ENCODE results near the gene C19orf33. TPM values are rescaled to one million over a fixed set of nuclear protein-coding genes. Genes with fewer than 3 reads are reported as not detected.

Gene C19orf33
- polyA plus RNA-seq, 3 donors: 4.8 to 11.3 (median 10.0) TPM

GRCh38 chr19:38270587-38271167, 33.4 kb upstream of the C19orf33 start:
- no peak for DNase-seq (ENCODE audit: extremely low read depth in 1 of 11, low read depth in 9 of 11, low spot score in 4 of 11)

DNA sequence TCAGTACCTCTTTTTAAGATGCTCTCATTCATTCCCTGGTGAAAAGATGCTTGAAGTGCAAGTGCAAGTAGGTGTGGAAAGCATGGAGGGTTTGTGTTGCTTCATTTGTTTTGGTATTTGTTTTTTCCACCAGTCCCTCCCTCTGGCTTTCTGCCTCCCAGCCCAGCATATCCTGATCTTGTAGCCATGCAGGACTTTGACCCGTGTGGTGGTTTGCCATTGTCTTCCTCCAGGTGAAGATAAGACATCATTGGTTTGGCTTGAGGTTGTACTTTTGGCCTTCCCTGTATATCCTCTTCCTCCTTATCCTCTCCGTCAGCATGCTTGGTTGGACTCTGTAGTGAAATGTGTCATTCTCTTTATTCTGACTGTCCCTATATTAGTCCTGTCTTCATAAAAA, 30.6 kb upstream of the C19orf33 start:
- DNase-seq (ENCODE audit: extremely low read depth in 1 of 11, low read depth in 9 of 11, low spot score in 4 of 11): no peak

DNA sequence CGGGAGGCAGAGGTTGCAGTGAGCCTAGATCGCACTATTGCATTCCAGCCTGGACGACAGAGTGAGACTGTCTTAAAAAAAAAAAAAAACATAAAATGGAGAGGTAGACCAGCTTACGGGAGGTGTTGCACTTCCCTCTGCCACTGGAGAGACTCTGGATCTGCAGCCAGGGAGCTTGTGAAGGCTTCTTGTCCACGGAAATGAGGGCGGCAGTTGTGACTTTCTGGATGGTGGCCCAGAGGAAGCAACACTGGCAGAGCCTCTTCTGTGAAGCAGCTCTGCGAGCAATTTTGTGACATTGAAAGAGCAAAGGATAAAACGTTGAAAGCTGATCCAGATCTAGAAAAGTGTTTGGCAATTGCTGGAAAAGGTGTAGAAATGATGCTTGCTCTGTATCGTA, 29.3 kb upstream of the C19orf33 start:
- DNase-seq (ENCODE audit: extremely low read depth in 1 of 11, low read depth in 9 of 11, low spot score in 4 of 11): no peak

- DNase-seq (ENCODE audit: extremely low read depth in 1 of 11, low read depth in 9 of 11, low spot score in 4 of 11): no peak
Observed at GRCh38 chr19:38276942-38277517, 27.0 kb upstream of the C19orf33 start.

DNA sequence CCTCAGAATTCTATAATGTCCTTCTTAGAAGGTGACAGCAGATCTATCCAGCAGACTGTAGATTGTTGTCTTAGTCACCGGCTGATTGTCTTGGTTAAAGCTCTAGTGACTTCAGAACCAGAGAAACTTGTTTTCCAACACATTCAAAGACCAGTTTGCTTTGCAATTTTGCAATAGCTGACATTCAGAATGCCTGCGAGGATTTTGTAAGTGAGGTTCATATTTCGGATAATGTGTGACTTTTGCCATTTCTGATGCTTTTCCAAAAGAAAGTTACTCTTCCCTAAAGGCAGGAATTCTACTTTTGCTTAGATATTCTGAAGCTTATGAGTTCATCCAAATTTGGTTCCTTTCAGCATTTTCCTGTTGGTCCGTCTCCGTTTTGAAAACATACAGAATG, 26.5 kb upstream of the C19orf33 start:
- DNase-seq (ENCODE audit: extremely low read depth in 1 of 11, low read depth in 9 of 11, low spot score in 4 of 11): no peak

DNA sequence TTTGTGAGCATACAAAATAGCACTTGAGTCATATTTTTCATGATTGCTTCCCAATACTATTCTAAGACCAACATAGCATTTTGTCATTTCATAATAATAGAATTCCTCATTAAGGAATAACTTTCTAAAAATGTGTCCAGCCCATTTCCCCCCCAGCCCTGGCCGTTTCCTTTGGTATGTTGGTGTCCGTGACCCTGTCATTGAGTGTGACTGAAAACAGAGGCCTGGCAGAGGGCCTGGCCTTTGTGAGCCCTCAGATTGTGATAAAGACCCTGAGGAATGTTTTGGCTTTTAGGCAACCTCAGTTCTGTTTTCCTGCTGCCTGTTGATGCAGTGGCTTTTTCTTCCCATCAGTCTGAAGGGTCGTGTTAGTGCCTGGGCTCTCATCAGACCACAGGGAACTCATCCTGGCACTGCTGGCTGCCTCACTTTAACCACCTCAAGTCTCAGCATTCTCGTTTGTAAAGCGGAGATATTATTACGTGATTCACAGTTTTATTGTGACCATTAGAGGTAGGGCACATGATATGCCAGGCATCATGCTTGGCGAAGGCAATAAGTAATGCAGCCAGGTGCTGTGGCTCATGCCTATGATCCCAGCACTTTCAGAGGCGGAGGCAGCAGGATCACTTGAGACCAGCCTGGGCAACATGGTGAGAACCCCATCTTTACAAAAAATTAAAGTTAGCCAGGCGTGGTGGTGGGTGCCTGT, 25.9 kb upstream of the C19orf33 start:
- DNase-seq (ENCODE audit: extremely low read depth in 1 of 11, low read depth in 9 of 11, low spot score in 4 of 11): no peak

DNA sequence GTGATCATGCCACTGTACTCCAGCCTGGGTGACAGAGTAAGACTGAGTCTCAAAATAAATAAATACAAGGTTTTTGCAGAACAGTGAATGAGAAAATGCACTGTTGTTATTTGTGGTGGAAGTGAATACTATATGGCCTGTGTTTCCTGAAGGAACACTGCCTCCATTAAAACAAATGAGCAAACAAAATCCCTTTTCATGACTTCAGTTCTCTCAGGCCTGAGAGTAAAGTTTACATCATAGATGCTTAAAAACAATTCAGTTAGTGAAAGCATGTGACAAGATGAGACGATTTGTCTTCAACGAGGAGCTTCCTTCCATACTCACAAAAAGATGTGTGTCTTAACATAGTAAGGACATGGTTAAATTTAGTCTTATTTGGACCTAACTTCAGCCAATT, 25.3 kb upstream of the C19orf33 start:
- DNase-seq (ENCODE audit: extremely low read depth in 1 of 11, low read depth in 9 of 11, low spot score in 4 of 11): no peak

DNA sequence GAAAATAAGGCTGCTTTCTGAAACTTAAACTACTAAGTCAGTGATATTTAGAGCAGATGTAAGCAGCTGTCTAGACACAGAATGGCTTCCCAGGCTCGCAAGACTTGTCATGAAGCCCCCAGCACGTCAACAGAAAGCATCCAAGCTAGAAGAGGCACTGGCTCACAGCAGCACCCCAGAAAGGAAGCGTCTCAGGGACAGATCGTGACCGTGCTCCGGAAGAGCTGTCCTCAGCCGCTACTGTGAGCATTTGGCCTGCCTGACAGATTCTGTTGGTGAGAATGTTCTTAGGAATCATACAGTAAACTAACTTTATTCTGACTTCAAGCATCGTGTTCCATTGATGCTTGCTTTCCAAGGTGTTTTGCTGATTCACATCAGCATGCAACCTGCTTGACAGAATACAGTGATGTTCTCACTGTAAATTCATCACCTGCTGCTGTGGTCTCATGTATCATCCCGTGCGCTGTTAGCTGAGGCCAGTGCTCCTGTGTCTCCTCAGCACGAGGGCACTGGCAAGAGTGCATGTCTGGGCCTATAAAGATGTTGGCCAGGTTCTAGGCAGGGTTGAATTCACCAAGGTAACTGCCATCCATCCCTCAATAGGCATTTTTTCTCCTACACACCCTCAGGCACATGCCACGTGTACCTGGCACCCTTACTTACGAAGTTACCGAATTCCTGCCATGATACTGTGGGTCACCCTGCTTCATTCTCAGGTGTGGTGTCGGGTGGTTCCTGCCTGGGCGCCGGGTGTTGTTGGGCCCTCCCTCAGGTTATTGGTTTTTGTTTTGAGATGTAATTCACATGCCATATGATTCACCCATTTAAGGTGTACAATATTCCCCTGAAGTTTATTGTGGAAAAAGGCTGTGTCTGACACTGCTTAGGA, 23.8 kb upstream of the C19orf33 start:
- DNase-seq (ENCODE audit: extremely low read depth in 1 of 11, low read depth in 9 of 11, low spot score in 4 of 11): no peak

DNA sequence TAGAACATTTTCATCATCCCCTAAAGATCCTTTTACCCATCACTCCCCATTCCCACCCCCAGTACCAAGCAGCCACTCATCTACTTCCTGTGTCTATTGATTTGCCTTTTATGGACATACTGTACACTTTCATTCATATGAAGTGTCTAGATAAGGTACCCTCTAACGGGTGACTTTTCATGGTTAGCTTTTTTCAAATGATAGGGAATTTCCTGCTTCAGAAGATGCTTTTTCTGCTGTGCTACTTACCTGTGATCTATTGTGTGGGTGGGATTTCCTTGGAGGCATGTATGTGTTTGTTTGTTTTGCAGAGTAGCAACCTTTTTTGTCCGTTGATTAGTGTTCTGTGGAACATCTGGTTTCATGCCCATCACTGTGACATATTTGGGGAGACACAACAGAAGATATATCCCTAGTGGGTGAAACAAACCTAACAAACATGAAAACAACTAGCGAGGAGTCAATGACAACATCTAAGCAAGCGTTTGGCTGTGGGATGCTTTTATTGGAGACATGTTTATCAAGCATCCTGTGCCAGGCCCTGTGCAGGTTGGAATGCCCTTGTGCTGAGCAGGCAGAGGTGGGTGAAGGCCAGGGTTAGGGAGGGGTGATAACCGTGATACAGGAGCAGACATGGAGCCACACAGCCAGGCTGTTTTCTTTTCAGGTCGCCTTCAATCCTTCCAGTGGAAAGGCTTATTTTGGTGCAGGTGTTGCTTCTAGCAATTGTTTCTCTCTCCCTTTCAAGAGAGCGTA, 22.1 kb upstream of the C19orf33 start:
- DNase-seq (ENCODE audit: extremely low read depth in 1 of 11, low read depth in 9 of 11, low spot score in 4 of 11): no peak

DNA sequence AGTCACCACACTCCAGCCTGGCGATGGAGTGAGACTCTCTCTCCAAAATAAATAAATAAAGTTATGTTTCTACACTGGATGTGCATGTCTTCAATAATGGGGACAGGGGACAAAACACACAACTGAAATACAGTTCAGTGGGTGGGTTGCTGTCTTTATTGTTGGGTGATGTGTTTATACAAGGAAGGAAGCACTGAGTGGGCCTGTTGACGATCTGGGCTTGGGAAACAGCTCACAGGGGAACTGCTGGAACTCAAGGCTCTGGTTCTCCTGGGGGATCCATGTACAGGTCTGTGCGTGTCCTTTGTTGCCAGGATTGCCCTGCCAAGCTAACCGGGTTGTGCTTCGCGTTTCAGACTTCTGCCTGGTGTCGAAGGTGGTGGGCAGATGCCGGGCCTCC, 20.8 kb upstream of the C19orf33 start:
- DNase-seq (ENCODE audit: extremely low read depth in 1 of 11, low read depth in 9 of 11, low spot score in 4 of 11): no peak

DNA sequence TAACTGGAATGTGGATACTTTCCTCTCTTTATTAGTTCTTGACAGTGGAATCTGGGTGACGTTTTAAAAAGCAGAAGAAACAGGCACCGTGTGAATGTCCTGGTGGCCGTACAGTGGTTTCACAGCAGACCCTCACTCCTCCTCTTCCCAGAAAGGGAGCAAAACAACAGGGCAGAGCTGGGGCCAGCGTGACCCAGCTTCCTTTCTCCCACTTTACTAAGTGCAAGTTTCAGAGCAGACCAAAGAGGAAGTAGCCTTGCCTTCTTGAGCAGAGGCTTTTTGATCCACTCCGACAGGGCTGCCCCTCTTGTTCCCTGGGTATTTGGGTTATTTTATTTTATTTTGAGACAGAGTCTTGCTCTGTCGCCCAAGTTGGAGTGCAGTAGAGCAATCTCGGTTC, 19.6 kb upstream of the C19orf33 start:
- no peak for DNase-seq (ENCODE audit: extremely low read depth in 1 of 11, low read depth in 9 of 11, low spot score in 4 of 11)

- DNase-seq (ENCODE audit: extremely low read depth in 1 of 11, low read depth in 9 of 11, low spot score in 4 of 11): no peak
Observed at GRCh38 chr19:38285567-38285966, 18.5 kb upstream of the C19orf33 start.

DNA sequence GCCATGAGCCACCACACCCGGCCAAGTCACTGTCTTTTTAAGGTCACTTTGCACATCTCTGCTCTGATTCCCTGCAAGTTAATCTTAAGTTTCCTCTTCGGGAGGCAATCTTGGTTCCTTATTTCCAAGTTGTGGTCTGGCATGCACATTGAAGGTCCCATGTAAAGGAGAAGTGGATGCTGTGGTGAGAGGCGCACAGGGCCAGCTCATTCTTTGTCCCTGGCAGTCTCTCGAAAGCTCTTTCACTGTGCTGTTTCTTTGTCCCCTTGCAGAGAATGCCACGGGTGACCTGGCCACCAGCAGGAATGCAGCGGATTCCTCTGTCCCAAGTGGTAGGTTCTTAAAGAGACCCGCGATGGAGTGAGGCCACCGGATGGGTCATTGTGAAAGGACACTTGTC, 16.4 kb upstream of the C19orf33 start:
- no peak for DNase-seq (ENCODE audit: extremely low read depth in 1 of 11, low read depth in 9 of 11, low spot score in 4 of 11)

GRCh38 chr19:38288123-38288855, 15.8 kb upstream of the C19orf33 start:
- DNase-seq (ENCODE audit: extremely low read depth in 1 of 11, low read depth in 9 of 11, low spot score in 4 of 11): no peak

- no peak for DNase-seq (ENCODE audit: extremely low read depth in 1 of 11, low read depth in 9 of 11, low spot score in 4 of 11)
Observed at GRCh38 chr19:38289955-38290354, 14.1 kb upstream of the C19orf33 start.

GRCh38 chr19:38290631-38291147, 13.4 kb upstream of the C19orf33 start:
- no peak for DNase-seq (ENCODE audit: extremely low read depth in 1 of 11, low read depth in 9 of 11, low spot score in 4 of 11)

DNA sequence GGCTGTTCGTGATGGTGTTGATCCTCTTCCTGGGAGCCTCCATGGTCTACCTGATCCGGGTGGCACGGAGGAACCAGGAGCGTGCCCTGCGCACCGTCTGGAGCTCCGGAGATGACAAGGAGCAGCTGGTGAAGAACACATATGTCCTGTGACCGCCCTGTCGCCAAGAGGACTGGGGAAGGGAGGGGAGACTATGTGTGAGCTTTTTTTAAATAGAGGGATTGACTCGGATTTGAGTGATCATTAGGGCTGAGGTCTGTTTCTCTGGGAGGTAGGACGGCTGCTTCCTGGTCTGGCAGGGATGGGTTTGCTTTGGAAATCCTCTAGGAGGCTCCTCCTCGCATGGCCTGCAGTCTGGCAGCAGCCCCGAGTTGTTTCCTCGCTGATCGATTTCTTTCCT, 12.2 kb upstream of the C19orf33 start:
- DNase-seq (ENCODE audit: extremely low read depth in 1 of 11, low read depth in 9 of 11, low spot score in 4 of 11): no peak

GRCh38 chr19:38293281-38293680, 10.8 kb upstream of the C19orf33 start:
- no peak for DNase-seq (ENCODE audit: extremely low read depth in 1 of 11, low read depth in 9 of 11, low spot score in 4 of 11)
